ENCODE results near the gene LMAN2L.

The LMAN2L gene

GRCh38 chr2:96702098-96702785 lies 37.6 kb downstream of the LMAN2L start:
- no peak for DNase-seq

- no peak for DNase-seq
These were observed 38.2 kb downstream of the LMAN2L start for GRCh38 chr2:96701636-96702035.

GRCh38 chr2:96700086-96700485 lies 39.8 kb downstream of the LMAN2L start:
- no peak for DNase-seq

GRCh38 chr2:96699621-96700020 lies 40.2 kb downstream of the LMAN2L start:
- DNase-seq, result no peak

GRCh38 chr2:96699021-96699420 lies 40.8 kb downstream of the LMAN2L start:
- DNase-seq, result no peak

- no peak for DNase-seq
These were observed 41.5 kb downstream of the LMAN2L start for GRCh38 chr2:96698221-96698861.

- DNase-seq, result no peak
These were observed 42.4 kb downstream of the LMAN2L start for GRCh38 chr2:96697476-96697875.

GRCh38 chr2:96695602-96696001 lies 44.3 kb downstream of the LMAN2L start:
- DNase-seq, result no peak

GRCh38 chr2:96694816-96695455 lies 44.9 kb downstream of the LMAN2L start:
- DNase-seq, result no peak

GRCh38 chr2:96694279-96694678 lies 45.6 kb downstream of the LMAN2L start:
- no peak for DNase-seq

- no peak for DNase-seq
These were observed 46.3 kb downstream of the LMAN2L start for GRCh38 chr2:96693286-96694200.

- DNase-seq, result no peak
These were observed 47.5 kb downstream of the LMAN2L start for GRCh38 chr2:96692094-96692971.

- no peak for DNase-seq
These were observed 48.7 kb downstream of the LMAN2L start for GRCh38 chr2:96691022-96691612.

GRCh38 chr2:96690306-96691021 lies 49.4 kb downstream of the LMAN2L start:
- DNase-seq, result no peak

GRCh38 chr2:96689431-96689991 lies 50.4 kb downstream of the LMAN2L start:
- no peak for DNase-seq

- DNase-seq, result no peak
These were observed 51.0 kb downstream of the LMAN2L start for GRCh38 chr2:96688649-96689430.

- DNase-seq, result no peak
These were observed 51.9 kb downstream of the LMAN2L start for GRCh38 chr2:96687711-96688640.

- no peak for DNase-seq
These were observed 52.6 kb downstream of the LMAN2L start for GRCh38 chr2:96687266-96687665.

All from NCI-H1436 (cell line).